Aorta (tissue), 5 donors: ENCODE measurements around the gene PABPN1L. TPM values are rescaled to one million over a fixed set of nuclear protein-coding genes. Genes with fewer than 3 reads are reported as not detected.

Experiments used
- ATAC-seq: fragments of 200-7000 bp; cut with Tn5 transposase; one replicate; pipeline ENCODE4 v1.9.1; 2022; ENCODE audit warnings: moderate library complexity; ENCODE audit not compliant: low FRiP score
- DNase-seq, 2 donors: peaks; one replicate each; pipeline ENCODE4 v3.0.0-alpha.2; 2020
- H3K27ac ChIP-seq, 2 donors: one replicate each; pipeline ENCODE4 v1.5.1; 2013; ENCODE audit warnings: low read length in 2 of 2, mild to moderate bottlenecking in 2 of 2, moderate library complexity in 2 of 2, control low read depth in 1 of 2, inconsistent platforms in 1 of 2, low read depth in 1 of 2
- H3K27me3 ChIP-seq, 2 donors: one replicate each; pipeline ENCODE4 v1.6.1; 2013; ENCODE audit warnings: control low read depth in 1 of 2, low read length in 1 of 2, mild to moderate bottlenecking in 1 of 2, moderate library complexity in 1 of 2; ENCODE audit not compliant: insufficient read depth in 2 of 2, control insufficient read depth in 1 of 2
- H3K36me3 ChIP-seq, 2 donors: one replicate each; pipeline ENCODE4 v1.6.1; 2013; ENCODE audit warnings: control low read depth in 1 of 2, low read length in 1 of 2, mild to moderate bottlenecking in 1 of 2; ENCODE audit not compliant: insufficient read depth in 2 of 2, control insufficient read depth in 1 of 2
- H3K4me1 ChIP-seq, 2 donors: one replicate each; pipeline ENCODE4 v1.6.1; 2013; ENCODE audit warnings: low read length in 2 of 2, control low read depth in 1 of 2, mild to moderate bottlenecking in 1 of 2, moderate library complexity in 1 of 2; ENCODE audit not compliant: insufficient read depth in 2 of 2, control insufficient read depth in 1 of 2
- H3K4me3 ChIP-seq, 2 donors: one replicate each; pipeline ENCODE4 v1.5.1; 2013; ENCODE audit warnings: low read length in 2 of 2, control low read depth in 1 of 2, mild to moderate bottlenecking in 1 of 2
- H3K9me3 ChIP-seq: one replicate; pipeline ENCODE4 v1.6.1; 2013; ENCODE audit warnings: mild to moderate bottlenecking, low read length; ENCODE audit not compliant: control insufficient read depth
- WGBS, 2 donors: extraction: QIAGEN DNeasy Blood & Tissue Kit; methylation state at CpG; one replicate each; pipeline ENCODE4 v1.1.7; 2013; 5-methylcytosine and 5-hydroxymethylcytosine counted together
- intact Hi-C, 2 donors: fragments of 100-400 bp; cut with DNase I; formaldehyde crosslinking; loops; one replicate each; pipeline versions ENCODE4 v1.14.2 to v1.15.0; 2022
- polyA plus RNA-seq, 2 donors: library from polyadenylated mRNA; stranded (reverse); fragments of 200-250 nt; gene quantifications; one replicate each; pipeline ENCODE4 v1.2.3, GENCODE V29; 2013
- total RNA-seq, 2 donors: library from RNA; stranded (reverse); fragmentation: NEBNext Ultra II Directional; extraction: Animal tissue kit (Norgen Biotek cat#: 25700); gene quantifications; one replicate each; pipeline ENCODE4 v1.2.1, GENCODE V29; 2021
- donor health status: healthy with polysubstance abuse.
- donor health status: Bipolar disorder and iron deficiency.
- donor health status: DM: no; HTN: no; CAD: no.
- donor health status: DM: no; HTN: no; CAD: no.
- donor health status: DM: yes; HTN: yes; CAD: no.

The PABPN1L gene
- total and polyA plus RNA-seq, 4 donors: not detected

DNA sequence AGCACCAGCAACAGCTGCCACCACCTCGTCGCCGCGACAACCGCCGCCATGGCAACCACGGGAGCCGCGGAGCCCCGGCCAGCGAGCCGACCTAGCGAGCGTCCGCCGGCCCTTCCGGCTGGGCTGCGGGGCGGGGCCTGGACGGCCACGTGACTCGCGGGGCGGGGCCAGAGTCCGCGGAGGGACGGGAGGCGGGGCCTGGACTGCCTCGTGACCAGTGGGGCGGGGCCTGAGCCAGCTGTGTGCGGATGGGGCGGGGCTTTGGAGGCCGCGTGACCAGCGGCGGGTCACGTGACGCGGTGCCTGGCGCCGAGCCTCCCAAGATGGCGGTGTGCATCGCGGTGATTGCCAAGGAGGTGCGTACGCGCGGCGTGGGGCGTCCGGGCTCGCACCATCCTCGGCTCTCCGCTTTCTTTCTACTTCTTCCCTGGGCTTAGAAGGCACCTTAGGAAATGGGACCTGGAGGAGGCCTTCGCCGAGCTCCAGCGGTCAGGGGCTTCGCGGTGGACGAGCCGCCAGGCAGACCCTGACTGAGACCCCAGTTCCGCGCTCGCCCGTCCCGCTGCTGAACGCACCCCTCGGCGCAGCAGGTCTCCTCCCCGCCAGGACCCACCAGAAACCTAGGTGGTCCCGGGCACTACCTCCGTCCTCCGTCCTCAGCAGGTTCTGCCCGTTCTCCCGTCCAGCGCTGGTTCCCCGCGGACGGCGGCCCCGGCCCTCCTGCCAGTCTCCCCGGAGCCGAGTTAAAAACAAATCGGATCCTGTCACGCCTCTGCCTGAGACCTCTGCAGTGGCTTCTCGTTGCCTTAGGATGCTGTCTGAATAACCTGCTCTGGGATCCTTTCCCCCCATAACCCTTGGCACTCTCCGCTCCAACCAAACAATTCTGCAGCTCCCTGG is 9.4 kb downstream of the PABPN1L start, which contains the start of the genes GALNS and TRAPPC2L:
TSS of gene GALNS (minus strand) at position 120 of the 900 bp plus-strand sequence. CDS start at position 50, 70 bp downstream.
TSS of gene TRAPPC2L (plus strand) at position 300 of the 900 bp plus-strand sequence. CDS start at position 324, 24 bp downstream.
- Histone ChIP-seq H3K9me3 (no peaks in the 10 kb centered on the region), H3K4me1 (no peaks in the 10 kb centered on the region), H3K27ac (peak within 1 kb of the TSS in 1 of 2 donors; percentile 26), H3K36me3 (no peaks in the 10 kb centered on the region), H3K4me3 (peak within 1 kb of the TSS; percentile 22 to 76), H3K27me3 (no peaks in the 10 kb centered on the region)
- 0 to 1% methylated on average over 64 to 87 of the region's 87 CpGs for WGBS, 2 donors
- intact Hi-C loops: loop anchor here (1.0 to 5.0 kb wide), 3 partner anchors 45 to 120 kb away; partner anchors contain the start of gene APRT (in 1 of the 2)
- ATAC-seq (peak; percentile 98), DNase-seq (peak; percentile 98 to 100)

DNA sequence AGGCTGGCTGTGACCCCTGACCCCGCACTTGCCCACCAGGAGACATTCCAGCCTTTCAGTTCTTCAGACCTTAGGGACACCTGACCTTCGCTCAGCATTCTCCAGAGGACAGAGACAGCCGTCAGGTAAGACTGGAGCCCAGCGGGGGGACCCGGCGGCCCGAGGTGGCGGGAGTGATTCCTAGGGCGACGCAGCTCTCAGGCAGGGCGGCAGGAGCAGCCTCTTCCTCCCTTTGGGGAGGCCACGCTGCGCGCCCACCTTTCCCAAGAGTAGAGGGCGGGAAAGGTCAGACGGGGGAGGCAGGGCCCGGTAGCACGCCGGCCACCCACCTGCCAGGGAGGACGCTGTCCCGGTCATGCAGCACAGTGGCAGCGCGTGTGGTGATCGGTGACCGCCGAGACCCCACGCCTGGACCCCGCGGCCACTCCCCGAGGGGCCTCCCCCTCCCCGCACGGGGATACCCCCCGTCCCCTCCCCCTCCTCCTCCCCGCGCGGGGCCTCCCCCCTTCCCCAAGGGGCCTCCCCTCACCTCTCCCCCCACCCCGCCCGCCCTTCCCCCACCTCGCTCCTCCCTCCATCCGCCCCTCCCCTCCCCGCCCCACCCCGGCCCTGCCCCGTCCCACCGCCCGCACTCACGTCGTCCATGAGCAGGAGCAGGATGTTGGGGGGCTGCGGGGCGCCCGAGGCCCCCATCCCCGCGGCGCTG is 10.2 kb downstream of the PABPN1L start:
- DNase-seq: peak in 1 of 2 donors; percentile 84
- no peak overlapping the region for H3K27ac ChIP-seq
- no peak for ATAC-seq

DNA sequence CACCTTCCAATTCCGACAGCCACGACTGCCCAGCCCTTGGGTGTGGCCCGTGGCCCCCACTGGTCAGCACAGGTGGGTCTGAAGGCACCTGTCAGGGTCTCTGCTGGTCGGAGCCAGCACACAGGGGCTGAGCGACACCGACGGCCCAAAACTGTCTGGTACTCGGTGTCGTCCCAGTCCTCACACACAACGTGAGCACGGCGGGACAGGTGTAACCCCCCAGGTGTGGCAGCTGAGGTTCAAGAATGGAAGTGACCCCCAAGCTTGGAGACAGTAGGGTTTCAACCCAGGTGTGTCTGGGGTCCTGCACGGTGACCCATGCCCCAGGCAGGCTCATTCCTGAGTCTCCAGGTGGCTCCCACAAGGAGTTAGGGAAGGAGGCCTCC is 10.7 kb downstream of the PABPN1L start:
- ATAC-seq (no peak), DNase-seq (no peak)
- Histone ChIP-seq H3K4me3 (no peak overlapping the region), H3K4me1 (no peaks in the 10 kb centered on the region), H3K27ac (no peak overlapping the region), H3K36me3 (no peaks in the 10 kb centered on the region), H3K27me3 (no peaks in the 10 kb centered on the region), H3K9me3 (no peaks in the 10 kb centered on the region)
- 76 to 84% methylated on average over 13 of the region's 13 CpGs for WGBS, 2 donors
- intact Hi-C loops: loop anchor here (5.0 kb wide), 2 partner anchors 43 to 118 kb away; partner anchors contain the start of gene APRT (in 1 of the 2)

More for the DNA sequence above, 10.2 kb downstream of the PABPN1L start:
- no peaks in the 10 kb centered on the region for H3K4me1 ChIP-seq
- intact Hi-C loops: loop anchor here (5.0 kb wide), 2 partner anchors 44 to 119 kb away; partner anchors contain the start of gene APRT (in 1 of the 2)
- 10 to 21% methylated on average over 18 to 50 of the region's 53 CpGs for WGBS, 2 donors
- no peaks in the 10 kb centered on the region for H3K9me3 ChIP-seq
- no peaks in the 10 kb centered on the region for H3K36me3 ChIP-seq
- no peaks in the 10 kb centered on the region for H3K27me3 ChIP-seq
- H3K4me3 ChIP-seq: peak overlapping the region; percentile 22 to 52

DNA sequence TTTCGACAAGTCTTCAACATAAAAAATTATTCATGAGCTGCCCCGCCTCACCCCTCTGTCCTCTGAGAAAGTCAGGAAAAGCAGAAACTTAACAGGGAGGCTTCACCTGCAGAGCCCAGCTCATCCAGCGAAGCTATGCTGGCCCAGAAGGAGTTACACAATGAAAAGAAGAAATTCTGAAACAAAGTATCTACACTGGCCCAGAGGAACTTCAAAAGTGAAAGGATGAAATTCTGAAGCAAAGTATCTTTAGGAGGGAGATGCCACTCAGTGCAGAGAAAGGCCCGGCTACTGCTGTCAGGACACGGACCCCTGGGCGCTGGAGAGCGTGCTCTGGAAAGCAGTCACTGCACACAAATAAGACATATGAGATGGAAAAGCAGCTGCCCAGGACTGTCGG is 11.3 kb downstream of the PABPN1L start:
- H3K4me1 ChIP-seq: no peaks in the 10 kb centered on the region
- intact Hi-C loops: loop anchor here (5.0 kb wide), 2 partner anchors 43 to 118 kb away; partner anchors contain the start of gene APRT (in 1 of the 2)
- whole genome bisulfite sequencing, 2 donors: 85 to 90% methylated on average over 8 of the region's 8 CpGs

DNA sequence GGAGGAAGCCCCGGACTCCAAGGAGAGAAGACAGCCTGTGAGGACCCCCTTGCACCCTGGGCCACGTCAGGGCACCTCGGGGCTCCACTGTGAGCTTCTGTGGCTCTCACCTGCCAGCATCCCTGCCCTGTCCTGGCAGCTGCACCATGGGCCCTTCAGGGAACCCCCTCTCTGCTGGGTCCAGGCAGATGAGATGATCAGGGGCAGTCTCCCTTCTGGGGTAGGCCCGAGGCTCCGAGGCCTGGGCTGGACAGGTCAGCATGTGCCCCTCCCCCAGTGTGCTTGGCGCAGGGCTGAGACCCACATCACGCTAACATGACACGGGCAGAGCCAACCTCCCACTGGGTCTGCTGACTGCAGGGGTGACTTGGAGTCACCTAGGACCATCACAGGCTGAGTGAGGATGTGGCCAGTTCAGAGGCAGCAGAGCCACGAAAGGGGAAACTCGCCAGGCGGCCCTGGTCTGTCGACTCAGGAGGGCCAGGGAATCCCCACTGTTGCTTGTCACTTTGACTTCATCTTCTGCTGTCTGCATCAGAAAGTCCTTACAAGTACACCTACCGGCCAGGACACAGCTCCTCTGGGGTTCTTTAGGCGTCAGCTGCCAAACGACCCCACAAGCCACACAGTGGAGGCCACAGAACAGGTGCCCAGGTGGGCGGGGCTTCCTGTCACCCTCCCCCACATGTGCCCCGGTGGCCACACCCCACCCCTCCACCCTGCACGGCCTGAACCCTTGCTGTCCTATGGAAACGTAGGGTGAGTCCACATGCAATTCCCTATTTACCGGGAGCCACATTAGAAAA is 12.0 kb downstream of the PABPN1L start:
- 71 to 75% methylated on average over 20 of the region's 20 CpGs for WGBS, 2 donors
- Histone ChIP-seq H3K9me3 (no peaks in the 10 kb centered on the region), H3K4me3 (no peak overlapping the region), H3K36me3 (no peaks in the 10 kb centered on the region), H3K27ac (no peak overlapping the region), H3K4me1 (no peaks in the 10 kb centered on the region), H3K27me3 (no peaks in the 10 kb centered on the region)
- peak in 1 of 2 donors; percentile 68 for DNase-seq
- no peak for ATAC-seq
- intact Hi-C loops: loop anchor here (5.0 kb wide), 2 partner anchors 42 to 117 kb away; partner anchors contain the start of gene APRT (in 1 of the 2)

More for the DNA sequence above, 11.3 kb downstream of the PABPN1L start:
- Histone ChIP-seq H3K4me3 (no peak overlapping the region), H3K27ac (no peak overlapping the region), H3K36me3 (no peaks in the 10 kb centered on the region), H3K27me3 (no peaks in the 10 kb centered on the region), H3K9me3 (no peaks in the 10 kb centered on the region)
- ATAC-seq (no peak), DNase-seq (no peak)

DNA sequence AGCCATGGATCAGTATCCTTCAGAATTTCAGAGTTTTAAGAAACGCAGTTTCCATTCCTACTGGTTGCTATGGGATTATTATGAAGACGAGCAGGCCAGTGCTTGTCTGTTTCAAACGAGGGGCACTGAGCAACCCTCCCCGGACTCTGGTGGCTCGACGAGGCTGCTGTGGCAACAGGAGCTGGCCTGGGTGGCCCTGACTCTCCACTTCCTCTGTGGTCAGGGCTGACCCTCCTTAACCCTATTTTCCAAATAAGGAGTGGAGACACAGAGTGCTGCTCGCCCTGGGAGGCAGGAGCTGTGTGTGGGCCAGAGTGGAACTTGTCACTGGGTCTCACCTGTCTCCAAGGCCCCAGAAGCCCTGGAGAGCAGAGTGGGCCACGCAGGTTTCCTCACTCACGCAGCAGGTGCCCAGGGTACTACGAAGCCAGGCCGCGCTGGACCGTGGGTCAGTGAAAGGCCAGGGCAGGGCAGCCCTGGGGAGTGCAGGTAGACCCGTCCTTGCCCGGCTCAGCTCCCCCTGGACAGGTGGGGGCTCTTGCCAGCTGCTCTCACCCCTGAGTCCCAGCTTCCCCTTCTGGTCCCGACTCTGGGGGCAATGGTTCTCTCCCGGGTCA is 13.0 kb downstream of the PABPN1L start:
- Histone ChIP-seq H3K36me3 (no peaks in the 10 kb centered on the region), H3K27ac (no peak overlapping the region), H3K27me3 (no peaks in the 10 kb centered on the region), H3K4me3 (no peak overlapping the region), H3K9me3 (no peaks in the 10 kb centered on the region), H3K4me1 (no peaks in the 10 kb centered on the region)
- intact Hi-C loops: no loop called here
- ATAC-seq (no peak), DNase-seq (no peak)
- WGBS, 2 donors: 82 to 83% methylated on average over 17 of the region's 17 CpGs

DNA sequence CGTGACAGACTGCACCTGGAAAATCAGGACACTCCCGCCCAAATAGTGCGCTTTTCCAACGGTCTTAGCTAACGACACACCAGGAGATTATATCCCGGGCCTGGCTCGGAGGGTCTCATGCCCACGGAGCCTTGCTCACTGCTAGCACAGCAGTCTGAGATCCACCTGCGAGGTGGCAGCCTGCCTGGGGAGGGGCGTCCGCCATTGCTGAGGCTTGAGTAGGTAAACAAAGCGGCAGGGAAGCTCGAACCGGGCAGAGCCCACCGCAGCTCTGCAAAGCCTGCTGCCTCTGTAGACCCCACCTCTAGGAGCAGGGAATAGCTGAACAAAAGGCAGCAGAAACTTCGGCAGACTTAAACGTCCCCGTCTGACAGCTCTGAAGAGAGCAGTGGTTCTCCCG is 14.8 kb downstream of the PABPN1L start:
- DNase-seq (no peak), ATAC-seq (no peak)
- H3K4me3 ChIP-seq: no peak overlapping the region
- H3K4me1 ChIP-seq: no peaks in the 10 kb centered on the region
- H3K36me3 ChIP-seq: no peaks in the 10 kb centered on the region
- WGBS, 2 donors: 94 to 96% methylated on average over 19 of the region's 19 CpGs
- H3K27ac ChIP-seq: no peak overlapping the region
- H3K9me3 ChIP-seq: no peaks in the 10 kb centered on the region
- H3K27me3 ChIP-seq: no peaks in the 10 kb centered on the region
- intact Hi-C loops: no loop called here
